Measurements from ENCODE around the gene SOS1. TPM values are rescaled to one million over a fixed set of nuclear protein-coding genes. Genes with fewer than 3 reads are reported as not detected.

The SOS1 gene
- total RNA-seq, 2 donors from 2014 or later, result 35.0 to 54.1 TPM

DNA sequence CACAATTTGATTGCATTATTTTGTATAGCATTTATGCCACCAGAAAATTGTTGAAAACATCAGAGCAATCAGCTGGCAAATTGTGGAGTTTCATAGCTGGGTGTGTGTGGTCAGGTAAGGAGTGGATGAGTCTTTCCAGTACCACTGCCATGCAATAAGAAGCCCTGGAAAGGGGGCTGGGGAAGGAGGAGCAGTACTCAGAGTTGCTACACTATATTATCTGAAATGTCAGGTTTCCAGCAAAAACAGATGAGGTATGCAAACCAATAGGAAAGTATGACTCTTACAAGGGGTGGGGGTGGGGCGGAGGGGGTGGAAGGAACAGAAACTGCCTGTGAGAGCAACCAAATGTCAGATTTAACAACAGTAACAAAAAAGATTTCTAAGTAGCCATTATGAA is 112.2 kb downstream of the SOS1 start:
- Histone ChIP-seq H3K9me3 (no peaks in the 10 kb centered on the region), H3K27me3 (replicated peaks; ENCODE audit: insufficient read depth) (no peaks in the 10 kb centered on the region), H3K4me3 (no peak overlapping the region), H3K4me1 (replicated peaks) (no peaks in the 10 kb centered on the region), H3K36me3 (no peaks in the 10 kb centered on the region), H3K27ac (no peak overlapping the region)
- 94% methylated on average over 1 of the region's 1 CpG for WGBS
- intact Hi-C loops (cut with DNase I), result no loop called here
- DNase-seq (ENCODE audit: low spot score), result no peak
- TF ChIP-seq POLR2AphosphoS5 (IDR thresholded peaks at IDR 0.05) (no peak), POLR2A (IDR thresholded peaks at IDR 0.05) (no peak)
- TF ChIP-seq, protein P1, sequence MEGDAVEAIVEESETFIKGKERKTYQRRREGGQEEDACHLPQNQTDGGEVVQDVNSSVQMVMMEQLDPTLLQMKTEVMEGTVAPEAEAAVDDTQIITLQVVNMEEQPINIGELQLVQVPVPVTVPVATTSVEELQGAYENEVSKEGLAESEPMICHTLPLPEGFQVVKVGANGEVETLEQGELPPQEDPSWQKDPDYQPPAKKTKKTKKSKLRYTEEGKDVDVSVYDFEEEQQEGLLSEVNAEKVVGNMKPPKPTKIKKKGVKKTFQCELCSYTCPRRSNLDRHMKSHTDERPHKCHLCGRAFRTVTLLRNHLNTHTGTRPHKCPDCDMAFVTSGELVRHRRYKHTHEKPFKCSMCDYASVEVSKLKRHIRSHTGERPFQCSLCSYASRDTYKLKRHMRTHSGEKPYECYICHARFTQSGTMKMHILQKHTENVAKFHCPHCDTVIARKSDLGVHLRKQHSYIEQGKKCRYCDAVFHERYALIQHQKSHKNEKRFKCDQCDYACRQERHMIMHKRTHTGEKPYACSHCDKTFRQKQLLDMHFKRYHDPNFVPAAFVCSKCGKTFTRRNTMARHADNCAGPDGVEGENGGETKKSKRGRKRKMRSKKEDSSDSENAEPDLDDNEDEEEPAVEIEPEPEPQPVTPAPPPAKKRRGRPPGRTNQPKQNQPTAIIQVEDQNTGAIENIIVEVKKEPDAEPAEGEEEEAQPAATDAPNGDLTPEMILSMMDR (IDR thresholded peaks at IDR 0.05), result no peak

DNA sequence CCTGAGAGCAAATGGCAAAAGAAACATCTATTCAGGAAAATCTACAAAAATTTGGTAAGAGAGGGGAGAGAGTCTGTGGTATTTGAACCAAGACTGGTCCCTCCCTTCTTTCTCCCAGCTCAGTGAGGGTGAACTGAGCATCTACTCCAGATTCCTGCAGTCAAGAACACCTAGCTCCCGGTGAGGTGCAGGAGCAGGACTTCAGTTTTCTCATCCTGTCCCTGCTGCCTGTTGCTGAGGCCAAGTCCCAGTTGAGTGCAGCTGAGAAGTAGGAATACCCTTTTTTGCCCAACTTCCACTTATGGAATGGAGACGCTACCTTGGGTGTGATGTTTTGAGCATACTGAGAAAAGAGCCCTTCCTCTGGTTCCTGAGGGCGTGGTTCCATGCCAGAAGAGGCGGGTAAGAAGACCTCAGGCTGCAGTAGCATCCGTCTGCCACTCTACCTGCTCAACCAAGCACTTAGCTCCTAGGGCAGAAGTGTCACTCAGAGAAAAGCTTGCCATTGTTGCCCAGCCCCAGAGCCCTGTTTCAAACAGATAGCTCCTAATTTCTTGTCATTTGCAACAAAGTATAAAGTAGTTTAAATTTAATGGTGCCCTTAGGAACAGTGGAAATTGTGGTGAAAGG is 112.9 kb downstream of the SOS1 start:
- intact Hi-C loops (cut with DNase I), result no loop called here
- Histone ChIP-seq H3K27me3 (replicated peaks; ENCODE audit: insufficient read depth) (no peaks in the 10 kb centered on the region), H3K4me3 (no peak overlapping the region), H3K9me3 (no peaks in the 10 kb centered on the region), H3K27ac (no peak overlapping the region), H3K36me3 (no peaks in the 10 kb centered on the region), H3K4me1 (replicated peaks) (no peaks in the 10 kb centered on the region)
- WGBS, result 72% methylated on average over 5 of the region's 5 CpGs
- TF ChIP-seq POLR2A (IDR thresholded peaks at IDR 0.05), result no peak
- no peak for TF ChIP-seq POLR2AphosphoS5 (IDR thresholded peaks at IDR 0.05)
- TF ChIP-seq, protein P1 (IDR thresholded peaks at IDR 0.05), result no peak
- DNase-seq (ENCODE audit: low spot score), result no peak

DNA sequence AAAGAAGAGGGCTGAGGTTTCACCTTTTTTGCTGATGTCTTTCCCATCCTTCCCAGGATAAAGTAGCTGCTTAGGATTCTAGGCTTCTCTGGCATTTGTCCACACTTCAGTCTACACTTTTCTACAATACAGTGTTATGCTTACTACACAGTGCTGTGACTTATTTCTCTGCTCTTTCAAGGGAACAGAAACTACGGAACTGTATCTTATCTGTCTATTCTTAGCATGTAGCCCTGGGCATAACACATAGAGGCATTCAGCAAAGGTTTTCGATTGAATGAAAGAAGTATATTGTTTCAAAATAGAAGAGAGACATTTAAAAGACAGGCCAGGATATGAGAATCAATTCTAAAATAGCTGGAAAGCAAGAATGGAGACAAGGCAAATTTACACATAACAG is 120.3 kb downstream of the SOS1 start:
- TF ChIP-seq, protein P1 (IDR thresholded peaks at IDR 0.05), result no peak
- no peak for TF ChIP-seq POLR2A (IDR thresholded peaks at IDR 0.05)
- no peak for TF ChIP-seq POLR2AphosphoS5 (IDR thresholded peaks at IDR 0.05)
- no peak for DNase-seq (ENCODE audit: low spot score)
- peaks cover 0 to 3% of the 10 kb centered on the region in 2 donors for H3K36me3 ChIP-seq
- H3K4me3 ChIP-seq, result no peak overlapping the region
- no peaks in the 10 kb centered on the region for H3K9me3 ChIP-seq
- no peak overlapping the region for H3K27ac ChIP-seq
- no peaks in the 10 kb centered on the region for H3K27me3 ChIP-seq (replicated peaks; ENCODE audit: insufficient read depth)
- WGBS, result 77% methylated on average over 2 of the region's 2 CpGs
- intact Hi-C loops (cut with DNase I), result no loop called here
- no peaks in the 10 kb centered on the region for H3K4me1 ChIP-seq (replicated peaks)

DNA sequence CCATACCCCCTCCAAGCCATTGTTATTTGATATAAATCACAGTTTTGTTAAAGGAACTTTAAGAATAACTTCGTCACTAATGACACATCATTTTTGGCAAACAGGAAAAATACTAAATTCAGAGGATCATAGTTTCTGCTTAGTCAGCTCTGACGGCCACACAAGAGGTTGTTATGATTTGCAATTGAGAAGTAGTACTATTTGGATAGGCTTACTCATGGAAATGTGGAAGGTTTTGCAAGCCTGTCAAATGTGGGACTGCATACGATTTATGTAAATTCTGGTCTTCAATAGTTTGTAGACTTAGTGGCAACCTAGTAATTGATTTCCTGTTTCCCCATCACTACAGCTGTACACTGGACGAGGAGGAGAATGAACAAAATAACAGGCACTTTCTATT is 123.1 kb downstream of the SOS1 start:
- no peak for DNase-seq (ENCODE audit: low spot score)
- Histone ChIP-seq H3K4me1 (replicated peaks) (no peaks in the 10 kb centered on the region), H3K27ac (no peak overlapping the region), H3K9me3 (no peaks in the 10 kb centered on the region), H3K4me3 (no peak overlapping the region), H3K36me3 (peaks cover 0 to 3% of the 10 kb centered on the region in 2 donors), H3K27me3 (replicated peaks; ENCODE audit: insufficient read depth) (no peaks in the 10 kb centered on the region)
- intact Hi-C loops (cut with DNase I), result no loop called here
- TF ChIP-seq POLR2A (IDR thresholded peaks at IDR 0.05) (no peak), POLR2AphosphoS5 (IDR thresholded peaks at IDR 0.05) (no peak)
- TF ChIP-seq, protein P1 (IDR thresholded peaks at IDR 0.05), result no peak
- 47% methylated on average over 4 of the region's 4 CpGs for WGBS

DNA sequence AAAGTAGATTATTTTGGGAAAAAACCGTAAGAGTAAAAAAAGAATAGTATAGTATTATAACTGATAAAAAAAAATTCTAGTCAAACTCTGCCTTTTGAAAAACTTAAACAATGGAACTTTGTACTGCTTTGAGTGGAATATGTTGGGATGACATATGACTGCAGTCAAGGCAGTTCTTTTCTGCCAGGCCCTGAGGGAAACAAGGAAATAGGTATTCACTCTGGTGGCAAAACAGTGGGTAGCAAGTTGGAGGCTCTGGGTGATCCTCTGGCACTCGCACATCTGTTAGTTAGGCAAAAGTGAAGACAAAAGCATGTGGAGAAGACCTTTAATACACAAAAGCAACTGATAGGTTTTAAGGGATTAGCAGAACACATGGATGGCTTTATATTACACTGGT is 129.0 kb downstream of the SOS1 start:
- Histone ChIP-seq H3K27ac (no peak overlapping the region), H3K4me3 (no peak overlapping the region), H3K27me3 (replicated peaks; ENCODE audit: insufficient read depth) (no peaks in the 10 kb centered on the region), H3K36me3 (no peaks in the 10 kb centered on the region), H3K9me3 (no peaks in the 10 kb centered on the region), H3K4me1 (replicated peaks) (no peaks in the 10 kb centered on the region)
- intact Hi-C loops (cut with DNase I), result no loop called here
- no peak for TF ChIP-seq POLR2A (IDR thresholded peaks at IDR 0.05)
- DNase-seq (ENCODE audit: low spot score), result no peak
- 69% methylated on average over 2 of the region's 2 CpGs for WGBS

Data from prostate gland (tissue), 2 donors.